Measurements from ENCODE around the gene NAPB.

The NAPB gene

GRCh38 chr20:23341073-23341472 lies 80.2 kb downstream of the NAPB start:
- DNase-seq = no peak

- no peak for DNase-seq
Observed at GRCh38 chr20:23340524-23340923, 80.8 kb downstream of the NAPB start.

GRCh38 chr20:23339986-23340385 lies 81.3 kb downstream of the NAPB start:
- DNase-seq = no peak

GRCh38 chr20:23337312-23337711 lies 84.0 kb downstream of the NAPB start:
- no peak for DNase-seq

- no peak for DNase-seq
Observed at GRCh38 chr20:23336476-23336875, 84.8 kb downstream of the NAPB start.

- DNase-seq = no peak
Observed at GRCh38 chr20:23335521-23335920, 85.8 kb downstream of the NAPB start.

GRCh38 chr20:23334111-23334510 lies 87.2 kb downstream of the NAPB start:
- DNase-seq = no peak

GRCh38 chr20:23332467-23332866 lies 88.8 kb downstream of the NAPB start:
- DNase-seq = no peak

GRCh38 chr20:23331450-23332350 lies 89.6 kb downstream of the NAPB start:
- DNase-seq = no peak

GRCh38 chr20:23327617-23328333 lies 93.5 kb downstream of the NAPB start:
- DNase-seq = no peak

- DNase-seq = no peak
Observed at GRCh38 chr20:23326774-23327173, 94.5 kb downstream of the NAPB start.

GRCh38 chr20:23325107-23325506 lies 96.2 kb downstream of the NAPB start:
- DNase-seq = no peak
